MM.1S (cell line): ENCODE measurements around the gene FAM47B.

Experiments used
- DNase-seq: peaks from one replicate; pipeline ENCODE4 v3.0.0-alpha.2; 2015
- H2AFZ ChIP-seq: fragments of 300-600 bp; sonication (generic); 2 replicates; pipeline ENCODE4 v1.6.0; 2016; ENCODE audit warnings: antibody characterized with exemption, low read length
- H3F3A ChIP-seq: fragments of 300-600 bp; sonication (generic); 2 replicates; pipeline ENCODE4 v1.6.1; 2016; ENCODE audit warnings: mild to moderate bottlenecking, antibody characterized with exemption, low read length, moderate library complexity, mixed read lengths; ENCODE audit not compliant: insufficient read depth
- H3K27ac ChIP-seq: fragments of 300-600 bp; sonication (generic); 2 replicates; pipeline ENCODE4 v1.5.1; 2016; ENCODE audit warnings: mild to moderate bottlenecking, low read length
- H3K27me3 ChIP-seq: fragments of 300-600 bp; sonication (generic); replicated peaks from 2 replicates; pipeline ENCODE4 v1.6.0; 2016; ENCODE audit warnings: low read length; ENCODE audit not compliant: insufficient read depth
- H3K36me3 ChIP-seq: fragments of 300-600 bp; sonication (generic); replicated peaks from 2 replicates; pipeline ENCODE4 v1.6.1; 2016; ENCODE audit warnings: mild to moderate bottlenecking, low read length, mixed read lengths; ENCODE audit not compliant: insufficient read depth
- H3K4me1 ChIP-seq: fragments of 300-600 bp; sonication (generic); 2 replicates; pipeline ENCODE4 v1.6.1; 2016; ENCODE audit warnings: low read length, mixed read lengths
- H3K4me2 ChIP-seq: fragments of 300-600 bp; sonication (generic); 2 replicates; pipeline ENCODE4 v1.6.0; 2016; ENCODE audit warnings: low read depth, low read length
- H3K4me3 ChIP-seq: fragments of 300-600 bp; sonication (generic); 2 replicates; pipeline ENCODE4 v1.5.1; 2016; ENCODE audit warnings: low read length, mixed read lengths
- H3K79me2 ChIP-seq: fragments of 300-600 bp; sonication (generic); 2 replicates; pipeline ENCODE4 v1.6.1; 2016; ENCODE audit warnings: mixed run types, low read length, mixed read lengths
- H3K9ac ChIP-seq: fragments of 300-600 bp; sonication (generic); 2 replicates; pipeline ENCODE4 v1.6.1; 2016; ENCODE audit warnings: low read length, mixed read lengths
- H3K9me2 ChIP-seq: fragments of 300-600 bp; sonication (generic); replicated peaks from 2 replicates; pipeline ENCODE4 v1.6.1; 2016; ENCODE audit warnings: mild to moderate bottlenecking, low read length, mixed read lengths; ENCODE audit not compliant: insufficient read depth
- H3K9me3 ChIP-seq: fragments of 300-600 bp; sonication (generic); replicated peaks from 2 replicates; pipeline ENCODE4 v1.6.1; 2016; ENCODE audit warnings: mild to moderate bottlenecking, low read length, mixed read lengths; ENCODE audit not compliant: insufficient read depth
- H4K20me1 ChIP-seq: fragments of 300-600 bp; sonication (generic); 2 replicates; pipeline ENCODE4 v1.6.1; 2016; ENCODE audit warnings: mild to moderate bottlenecking, low read length, moderate library complexity, mixed read lengths; ENCODE audit not compliant: insufficient read depth
- CTCF ChIP-seq: fragments of 300-600 bp; sonication (generic); IDR thresholded peaks from 2 replicates; pipeline ENCODE4 v1.5.1; 2016; ENCODE audit warnings: antibody characterized with exemption, low read length, mixed read lengths
- EZH2 ChIP-seq: fragments of 300-600 bp; sonication (generic); optimal IDR thresholded peaks from 2 replicates; pipeline ENCODE3; 2017; ENCODE audit warnings: low read depth, mild to moderate bottlenecking, antibody characterized with exemption, low read length, mixed read lengths
- EZH2phosphoT487 ChIP-seq: fragments of 300-600 bp; sonication (generic); IDR thresholded peaks from 2 replicates; pipeline ENCODE4 v1.6.1; 2018; ENCODE audit warnings: antibody characterized with exemption, low read length

The FAM47B gene

GRCh38 chrX:34942496-34942895, at the start of gene FAM47B:
TSS of gene FAM47B (plus strand) at chrX:34942796. CDS start at chrX:34942832, 36 bp downstream.
- no peak within 1 kb of the TSS for H2AFZ ChIP-seq
- H3K4me2 ChIP-seq, result no peak within 1 kb of the TSS
- no peaks in the 10 kb centered on the region for H3K79me2 ChIP-seq
- no peak for TF ChIP-seq EZH2
- TF ChIP-seq CTCF, result no peak
- no peak for TF ChIP-seq EZH2phosphoT487
- H3K36me3 ChIP-seq, result no peaks in the 10 kb centered on the region
- H3K27ac ChIP-seq, result no peak within 1 kb of the TSS
- H3K27me3 ChIP-seq, result no peaks in the 10 kb centered on the region
- no peak within 1 kb of the TSS for H3K4me3 ChIP-seq
- H3K9ac ChIP-seq, result no peak within 1 kb of the TSS
- no peaks in the 10 kb centered on the region for H4K20me1 ChIP-seq
- H3K9me3 ChIP-seq, result no peaks in the 10 kb centered on the region
- H3K9me2 ChIP-seq, result no peaks in the 10 kb centered on the region
- no peak for DNase-seq
- no peaks in the 10 kb centered on the region for H3F3A ChIP-seq
- H3K4me1 ChIP-seq, result no peaks in the 10 kb centered on the region

GRCh38 chrX:34893741-34894140, 48.9 kb upstream of the FAM47B start:
- DNase-seq, result peak; percentile 7

GRCh38 chrX:34900691-34901090, 41.9 kb upstream of the FAM47B start:
- H3K4me2 ChIP-seq, result no peak overlapping the region

More at GRCh38 chrX:34893741-34894140, 48.9 kb upstream of the FAM47B start:
- no peaks in the 10 kb centered on the region for H3K9me3 ChIP-seq
- H3K27ac ChIP-seq, result no peak overlapping the region
- H3F3A ChIP-seq, result no peaks in the 10 kb centered on the region
- no peaks in the 10 kb centered on the region for H3K79me2 ChIP-seq
- no peaks in the 10 kb centered on the region for H3K4me1 ChIP-seq
- H3K9ac ChIP-seq, result no peak overlapping the region
- TF ChIP-seq CTCF (peak; percentile 17), EZH2phosphoT487 (no peak)
- no peaks in the 10 kb centered on the region for H3K9me2 ChIP-seq
- H2AFZ ChIP-seq, result no peak overlapping the region
- H3K4me3 ChIP-seq, result no peak overlapping the region
- no peak overlapping the region for H3K4me2 ChIP-seq
- no peaks in the 10 kb centered on the region for H4K20me1 ChIP-seq
- no peaks in the 10 kb centered on the region for H3K36me3 ChIP-seq
- no peaks in the 10 kb centered on the region for H3K27me3 ChIP-seq

More at GRCh38 chrX:34900691-34901090, 41.9 kb upstream of the FAM47B start:
- TF ChIP-seq CTCF, result no peak
- TF ChIP-seq EZH2, result no peak
- no peak for TF ChIP-seq EZH2phosphoT487
- Histone ChIP-seq H3K27ac (no peak overlapping the region), H3K9me2 (no peaks in the 10 kb centered on the region), H3K9me3 (no peaks in the 10 kb centered on the region), H3K27me3 (no peaks in the 10 kb centered on the region), H3K36me3 (no peaks in the 10 kb centered on the region), H3K4me3 (no peak overlapping the region), H3K79me2 (no peaks in the 10 kb centered on the region), H4K20me1 (no peaks in the 10 kb centered on the region), H3K9ac (no peak overlapping the region), H2AFZ (no peak overlapping the region), H3F3A (no peaks in the 10 kb centered on the region), H3K4me1 (no peaks in the 10 kb centered on the region)
- DNase-seq, result no peak
